C4-2B (cell line): ENCODE results near the gene PCDHGC3.
"Not testable (repeated sequence)": the region's sequence is repeated elsewhere in the genome, so short reads cannot be mapped to it uniquely, and the experiment has no call there.

Source experiments
- H3K27ac ChIP-seq: fragments of 450-650 bp; 2 replicates; pipeline ENCODE4 v1.5.1; 2017
- ZFX ChIP-seq: fragments of 450-650 bp; IDR thresholded peaks from 2 replicates; pipeline ENCODE4 v1.6.1; 2017
- TF ChIP-seq, protein P1 (sequence below): fragments of 450-650 bp; conservative IDR thresholded peaks from 2 replicates; pipeline ENCODE4 v1.5.1; 2017; ENCODE audit warnings: mild to moderate bottlenecking

Gene PCDHGC3

DNA sequence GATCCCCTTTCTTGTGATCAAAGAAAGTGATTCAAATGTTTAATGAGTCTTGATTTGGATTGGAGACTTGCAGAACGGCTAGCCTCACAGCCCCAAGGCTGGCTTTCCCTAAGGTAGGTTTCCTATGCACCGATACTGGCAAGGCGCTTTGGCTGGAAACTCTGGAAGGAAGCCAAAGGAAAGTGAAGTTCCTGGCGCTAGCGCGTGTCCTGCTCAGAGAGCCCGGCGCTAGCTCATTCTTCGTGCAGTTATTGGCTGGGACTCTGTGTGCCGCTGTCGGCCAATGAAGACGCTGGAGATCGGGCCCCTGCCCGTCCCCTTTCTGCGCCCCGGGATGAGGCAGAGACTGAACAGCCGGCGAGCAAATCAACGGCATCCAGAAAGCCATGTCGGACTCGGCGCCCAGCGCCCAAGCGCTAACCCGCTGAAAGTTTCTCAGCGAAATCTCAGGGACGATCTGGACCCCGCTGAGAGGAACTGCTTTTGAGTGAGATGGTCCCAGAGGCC, at the start of gene PCDHGC3:
Gene PCDHGC3 (plus strand): TSS at position 342 of the 507 bp plus-strand sequence. CDS start 151 bp downstream, at position 493.
- H3K27ac ChIP-seq, result no peak within 1 kb of the TSS
- TF ChIP-seq ZFX, result no peak
- TF ChIP-seq, protein P1, sequence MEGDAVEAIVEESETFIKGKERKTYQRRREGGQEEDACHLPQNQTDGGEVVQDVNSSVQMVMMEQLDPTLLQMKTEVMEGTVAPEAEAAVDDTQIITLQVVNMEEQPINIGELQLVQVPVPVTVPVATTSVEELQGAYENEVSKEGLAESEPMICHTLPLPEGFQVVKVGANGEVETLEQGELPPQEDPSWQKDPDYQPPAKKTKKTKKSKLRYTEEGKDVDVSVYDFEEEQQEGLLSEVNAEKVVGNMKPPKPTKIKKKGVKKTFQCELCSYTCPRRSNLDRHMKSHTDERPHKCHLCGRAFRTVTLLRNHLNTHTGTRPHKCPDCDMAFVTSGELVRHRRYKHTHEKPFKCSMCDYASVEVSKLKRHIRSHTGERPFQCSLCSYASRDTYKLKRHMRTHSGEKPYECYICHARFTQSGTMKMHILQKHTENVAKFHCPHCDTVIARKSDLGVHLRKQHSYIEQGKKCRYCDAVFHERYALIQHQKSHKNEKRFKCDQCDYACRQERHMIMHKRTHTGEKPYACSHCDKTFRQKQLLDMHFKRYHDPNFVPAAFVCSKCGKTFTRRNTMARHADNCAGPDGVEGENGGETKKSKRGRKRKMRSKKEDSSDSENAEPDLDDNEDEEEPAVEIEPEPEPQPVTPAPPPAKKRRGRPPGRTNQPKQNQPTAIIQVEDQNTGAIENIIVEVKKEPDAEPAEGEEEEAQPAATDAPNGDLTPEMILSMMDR, result peak; percentile 28

DNA sequence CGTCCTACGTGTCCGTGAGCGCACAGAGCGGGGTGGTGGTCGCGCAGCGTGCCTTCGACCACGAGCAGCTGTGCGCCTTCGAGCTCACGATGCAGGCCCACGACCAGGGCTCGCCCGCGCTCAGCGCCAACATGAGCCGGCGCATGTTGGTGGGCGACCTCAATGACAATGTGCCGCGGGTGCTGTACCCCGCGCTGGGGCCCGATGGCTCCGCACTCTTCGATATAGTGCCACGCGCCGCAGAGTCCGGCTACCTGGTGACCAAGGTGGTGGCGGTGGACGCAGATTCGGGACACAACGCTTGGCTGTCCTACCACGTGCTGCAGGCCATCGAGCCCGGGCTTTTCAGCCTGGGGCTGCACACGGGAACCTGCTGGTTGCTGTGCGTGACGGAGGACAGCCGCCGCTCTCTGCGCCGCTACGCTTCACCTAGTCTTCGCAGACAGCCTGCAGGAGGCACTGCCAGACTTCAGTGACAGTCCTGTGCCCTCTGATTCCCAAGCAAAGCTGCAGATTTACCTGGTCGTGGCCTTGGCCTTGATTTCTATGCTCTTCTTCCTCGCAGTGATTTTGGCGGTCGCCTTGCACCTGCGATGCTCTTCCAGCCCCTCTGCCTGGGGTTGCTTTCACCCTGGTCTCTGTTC, 47.9 kb upstream of the PCDHGC3 start:
- no peak overlapping the region for H3K27ac ChIP-seq
- no peak for TF ChIP-seq ZFX
- TF ChIP-seq, protein P1, result 0 out of 2 replicates have a peak, but pooled peaks have one; percentile 8

DNA sequence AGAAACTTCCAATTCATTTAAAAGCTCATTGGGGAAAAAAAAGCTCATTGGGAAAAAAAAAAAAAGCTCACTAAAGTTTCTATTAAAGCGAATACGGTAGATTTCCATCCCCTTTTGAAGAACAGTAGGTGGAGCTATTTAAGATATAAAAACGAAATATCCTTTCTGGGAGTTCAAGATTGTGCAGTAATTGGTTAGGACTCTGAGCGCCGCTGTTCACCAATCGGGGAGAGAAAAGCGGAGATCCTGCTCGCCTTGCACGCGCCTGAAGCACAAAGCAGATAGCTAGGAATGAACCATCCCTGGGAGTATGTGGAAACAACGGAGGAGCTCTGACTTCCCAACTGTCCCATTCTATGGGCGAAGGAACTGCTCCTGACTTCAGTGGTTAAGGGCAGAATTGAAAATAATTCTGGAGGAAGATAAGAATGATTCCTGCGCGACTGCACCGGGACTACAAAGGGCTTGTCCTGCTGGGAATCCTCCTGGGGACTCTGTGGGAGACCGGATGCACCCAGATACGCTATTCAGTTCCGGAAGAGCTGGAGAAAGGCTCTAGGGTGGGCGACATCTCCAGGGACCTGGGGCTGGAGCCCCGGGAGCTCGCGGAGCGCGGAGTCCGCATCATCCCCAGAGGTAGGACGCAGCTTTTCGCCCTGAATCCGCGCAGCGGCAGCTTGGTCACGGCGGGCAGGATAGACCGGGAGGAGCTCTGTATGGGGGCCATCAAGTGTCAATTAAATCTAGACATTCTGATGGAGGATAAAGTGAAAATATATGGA, 45.2 kb upstream of the PCDHGC3 start, which contains the start of gene PCDHGA12:
Gene PCDHGA12 (plus strand): TSS at position 176 of the 782 bp plus-strand sequence. CDS start 253 bp downstream, at position 429.
- TF ChIP-seq ZFX, result no peak
- TF ChIP-seq, protein P1, result peak; percentile 86
- no peak within 1 kb of the TSS for H3K27ac ChIP-seq

DNA sequence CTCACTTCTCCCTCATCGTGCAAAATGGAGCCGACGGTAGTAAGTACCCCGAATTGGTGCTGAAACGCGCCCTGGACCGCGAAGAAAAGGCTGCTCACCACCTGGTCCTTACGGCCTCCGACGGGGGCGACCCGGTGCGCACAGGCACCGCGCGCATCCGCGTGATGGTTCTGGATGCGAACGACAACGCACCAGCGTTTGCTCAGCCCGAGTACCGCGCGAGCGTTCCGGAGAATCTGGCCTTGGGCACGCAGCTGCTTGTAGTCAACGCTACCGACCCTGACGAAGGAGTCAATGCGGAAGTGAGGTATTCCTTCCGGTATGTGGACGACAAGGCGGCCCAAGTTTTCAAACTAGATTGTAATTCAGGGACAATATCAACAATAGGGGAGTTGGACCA, 44.5 kb upstream of the PCDHGC3 start:
- TF ChIP-seq, protein P1, result no peak
- TF ChIP-seq ZFX, result no peak
- no peak overlapping the region for H3K27ac ChIP-seq

DNA sequence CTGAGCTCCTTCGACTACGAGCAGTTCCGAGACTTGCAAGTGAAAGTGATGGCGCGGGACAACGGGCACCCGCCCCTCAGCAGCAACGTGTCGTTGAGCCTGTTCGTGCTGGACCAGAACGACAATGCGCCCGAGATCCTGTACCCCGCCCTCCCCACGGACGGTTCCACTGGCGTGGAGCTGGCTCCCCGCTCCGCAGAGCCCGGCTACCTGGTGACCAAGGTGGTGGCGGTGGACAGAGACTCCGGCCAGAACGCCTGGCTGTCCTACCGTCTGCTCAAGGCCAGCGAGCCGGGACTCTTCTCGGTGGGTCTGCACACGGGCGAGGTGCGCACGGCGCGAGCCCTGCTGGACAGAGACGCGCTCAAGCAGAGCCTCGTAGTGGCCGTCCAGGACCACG, 43.5 kb upstream of the PCDHGC3 start:
- H3K27ac ChIP-seq, result not testable (repeated sequence)

DNA sequence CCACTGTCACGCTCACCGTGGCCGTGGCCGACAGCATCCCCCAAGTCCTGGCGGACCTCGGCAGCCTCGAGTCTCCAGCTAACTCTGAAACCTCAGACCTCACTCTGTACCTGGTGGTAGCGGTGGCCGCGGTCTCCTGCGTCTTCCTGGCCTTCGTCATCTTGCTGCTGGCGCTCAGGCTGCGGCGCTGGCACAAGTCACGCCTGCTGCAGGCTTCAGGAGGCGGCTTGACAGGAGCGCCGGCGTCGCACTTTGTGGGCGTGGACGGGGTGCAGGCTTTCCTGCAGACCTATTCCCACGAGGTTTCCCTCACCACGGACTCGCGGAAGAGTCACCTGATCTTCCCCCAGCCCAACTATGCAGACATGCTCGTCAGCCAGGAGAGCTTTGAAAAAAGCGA, 43.0 kb upstream of the PCDHGC3 start:
- H3K27ac ChIP-seq, result not testable (repeated sequence)

DNA sequence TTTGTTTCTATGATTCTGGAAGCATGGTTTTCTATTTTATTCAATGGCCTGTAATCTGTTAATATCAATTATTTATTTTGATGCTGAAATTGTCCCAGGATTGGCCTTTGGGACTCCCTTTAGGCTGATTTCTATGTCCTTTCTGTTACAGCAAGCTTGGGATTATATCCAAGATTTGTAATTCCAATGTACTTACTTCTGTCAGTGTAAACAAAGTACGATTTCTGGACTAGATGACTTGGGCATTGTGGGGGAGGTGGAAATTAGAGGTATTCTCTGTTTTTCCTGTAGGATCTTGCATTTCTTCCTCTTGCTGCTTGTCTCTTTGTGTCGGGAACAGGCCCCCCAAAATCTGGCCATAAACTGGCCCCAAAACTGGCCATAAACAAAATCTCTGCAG, 41.8 kb upstream of the PCDHGC3 start:
- TF ChIP-seq ZFX, result no peak
- TF ChIP-seq, protein P1, result no peak

DNA sequence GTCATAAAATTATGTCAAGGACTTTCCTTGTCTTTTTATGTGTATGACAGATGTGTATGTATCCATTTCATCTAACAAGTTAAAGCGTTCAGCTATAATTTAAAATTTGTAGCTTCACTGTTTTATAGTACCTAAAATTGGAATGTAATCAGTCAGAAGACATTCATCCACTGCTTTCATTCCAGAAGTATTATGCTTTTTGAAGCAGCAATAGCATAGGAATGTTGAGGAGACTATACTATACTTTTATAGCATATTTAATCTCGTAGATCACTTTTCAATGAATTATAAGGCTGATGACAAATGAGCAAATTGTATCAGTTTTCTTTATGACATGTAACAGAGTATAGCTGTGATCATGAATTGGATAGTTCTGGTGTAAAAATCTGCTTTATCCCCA, 38.5 kb upstream of the PCDHGC3 start:
- TF ChIP-seq, protein P1, result no peak
- TF ChIP-seq ZFX, result no peak
- H3K27ac ChIP-seq, result no peak overlapping the region

More for the DNA sequence above, 41.8 kb upstream of the PCDHGC3 start:
- H3K27ac ChIP-seq, result no peak overlapping the region
